Measurements from ENCODE around the gene ADORA2B. TPM values are rescaled to one million over a fixed set of nuclear protein-coding genes. Genes with fewer than 3 reads are reported as not detected.
"Not testable (repeated sequence)": the region's sequence is repeated elsewhere in the genome, so short reads cannot be mapped to it uniquely, and the experiment has no call there.

Gene ADORA2B
- total RNA-seq, 2 experiments from 2014 or later, result 1.9 to 2.2 TPM

DNA sequence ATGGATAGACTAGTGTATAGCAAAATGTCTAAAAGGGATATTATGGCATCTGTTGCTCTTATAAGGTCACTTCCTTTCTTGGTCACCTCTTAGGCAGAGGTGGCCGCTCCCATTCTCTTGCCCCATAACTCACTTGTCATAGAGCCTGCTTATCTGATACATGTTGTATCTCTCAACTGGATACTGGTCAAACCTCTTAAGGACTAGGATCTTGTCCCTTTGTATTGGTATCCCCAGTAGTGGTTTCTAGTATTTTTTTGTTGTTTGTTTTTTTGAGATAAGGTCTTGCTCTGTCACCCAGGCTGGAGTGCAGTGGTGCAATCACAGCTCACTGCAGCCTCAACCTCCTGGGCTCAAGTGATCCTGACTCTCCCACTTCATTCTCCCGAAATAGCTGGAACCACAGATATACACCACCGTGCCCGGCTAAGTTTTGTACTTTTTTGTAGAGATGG, 27.6 kb downstream of the ADORA2B start:
- Mint-ChIP-seq H3K4me3 (no peak overlapping the region), H3K27ac (no peak overlapping the region), H3K4me1 (no peaks in the 10 kb centered on the region), H3K36me3 (ENCODE audit: low read depth) (peaks cover 5% of the 10 kb centered on the region), H3K9me3 (ENCODE audit: low read depth) (no peaks in the 10 kb centered on the region), H3K27me3 (peaks cover 6% of the 10 kb centered on the region)
- ChIA-PET POLR2A (no interaction called here), CTCF (no interaction called here)
- ATAC-seq (no peak), DNase-seq (no peak)
- intact Hi-C loops (cut with DNase I, micrococcal nuclease), result no loop called here

DNA sequence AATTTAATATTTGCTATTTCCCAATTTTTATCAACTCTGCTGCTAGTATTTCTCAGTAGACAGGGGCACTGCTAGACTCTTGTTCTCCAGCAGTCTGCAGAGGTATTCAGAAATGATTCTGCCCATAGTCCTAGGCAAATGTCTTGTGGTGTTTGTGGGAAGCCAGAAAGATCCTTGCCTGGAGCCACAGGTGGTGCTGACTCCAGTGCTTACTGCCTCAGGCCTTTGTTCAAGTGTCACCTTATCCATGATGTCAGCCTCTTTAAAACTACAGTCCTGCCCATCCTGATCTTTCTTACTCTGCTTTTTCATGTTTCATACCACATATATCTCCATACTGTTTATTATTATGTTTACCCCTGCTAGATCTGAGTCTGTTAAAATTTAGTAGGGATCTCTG, 28.1 kb downstream of the ADORA2B start:
- ChIA-PET POLR2A (no interaction called here), CTCF (no interaction called here)
- peaks cover 4% of the 10 kb centered on the region for H3K27me3 Mint-ChIP-seq
- H3K4me3 Mint-ChIP-seq, result no peak overlapping the region
- ATAC-seq (no peak), DNase-seq (no peak)
- no peaks in the 10 kb centered on the region for H3K9me3 Mint-ChIP-seq (ENCODE audit: low read depth)
- H3K36me3 Mint-ChIP-seq (ENCODE audit: low read depth), result peaks cover 7% of the 10 kb centered on the region
- intact Hi-C loops (cut with DNase I, micrococcal nuclease), result no loop called here
- no peaks in the 10 kb centered on the region for H3K4me1 Mint-ChIP-seq
- H3K27ac Mint-ChIP-seq, result no peak overlapping the region

DNA sequence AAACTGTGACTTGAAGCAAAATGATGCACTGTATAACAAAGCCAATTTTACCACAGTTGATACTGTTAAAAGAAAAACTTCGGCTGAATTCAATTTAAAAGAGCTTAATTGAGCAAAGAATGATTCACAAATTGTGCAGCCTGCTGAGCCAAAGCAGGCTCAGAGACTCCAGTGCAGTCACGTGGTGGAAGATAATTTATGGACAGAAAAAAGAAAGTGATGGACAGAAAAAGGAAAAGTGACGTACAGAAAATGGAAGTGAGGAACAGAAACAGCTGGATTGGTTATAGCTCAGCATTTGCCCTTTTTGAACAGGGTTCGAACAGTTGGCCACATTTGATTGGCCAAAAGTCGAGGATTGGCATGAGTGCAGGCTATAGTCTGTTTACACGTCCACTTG, 28.9 kb downstream of the ADORA2B start:
- POLR2A ChIA-PET, result no interaction called here
- no peak overlapping the region for H3K4me3 Mint-ChIP-seq
- CTCF ChIA-PET, result interaction anchor here (0.7 kb wide), 1 partner anchor 96 kb away, joined by 3 read pairs; no protein-coding TSS in a partner anchor
- H3K27me3 Mint-ChIP-seq, result peaks cover 4% of the 10 kb centered on the region
- H3K4me1 Mint-ChIP-seq, result no peaks in the 10 kb centered on the region
- DNase-seq, result no peak
- no peak overlapping the region for H3K27ac Mint-ChIP-seq
- peaks cover 9% of the 10 kb centered on the region for H3K36me3 Mint-ChIP-seq (ENCODE audit: low read depth)
- no peak for ATAC-seq
- intact Hi-C loops (cut with DNase I, micrococcal nuclease), result no loop called here
- no peaks in the 10 kb centered on the region for H3K9me3 Mint-ChIP-seq (ENCODE audit: low read depth)

- Mint-ChIP-seq H3K4me1 (peaks cover 19% of the 10 kb centered on the region), H3K4me3 (no peak overlapping the region), H3K27ac (no peak overlapping the region), H3K27me3 (no peaks in the 10 kb centered on the region), H3K36me3 (ENCODE audit: low read depth) (peaks cover 28% of the 10 kb centered on the region), H3K9me3 (ENCODE audit: low read depth) (no peaks in the 10 kb centered on the region)
- CTCF ChIA-PET, result interaction anchor here (0.6 kb wide), 1 partner anchor 559 kb away, joined by 3 read pairs; no protein-coding TSS in a partner anchor
- intact Hi-C loops (cut with DNase I, micrococcal nuclease), result no loop called here
- POLR2A ChIA-PET, result no interaction called here
- DNase-seq (no peak), ATAC-seq (no peak)
Observed at GRCh38 chr17:15977894-15978293, 33.0 kb downstream of the ADORA2B start.

- Mint-ChIP-seq H3K9me3 (ENCODE audit: low read depth) (no peaks in the 10 kb centered on the region), H3K27me3 (no peaks in the 10 kb centered on the region), H3K36me3 (ENCODE audit: low read depth) (peaks cover 33% of the 10 kb centered on the region), H3K4me3 (no peak overlapping the region), H3K27ac (no peak overlapping the region), H3K4me1 (peaks cover 19% of the 10 kb centered on the region)
- CTCF ChIA-PET, result no interaction called here
- intact Hi-C loops (cut with DNase I, micrococcal nuclease), result no loop called here
- POLR2A ChIA-PET, result no interaction called here
- DNase-seq (no peak), ATAC-seq (no peak)
Observed at GRCh38 chr17:15978606-15979005, 33.7 kb downstream of the ADORA2B start.

GRCh38 chr17:15979013-15979412, 34.1 kb downstream of the ADORA2B start:
- DNase-seq; intact Hi-C loops (cut with DNase I, micrococcal nuclease); H3K9me3 Mint-ChIP-seq (ENCODE audit: low read depth); H3K27me3 Mint-ChIP-seq; H3K27ac Mint-ChIP-seq; POLR2A ChIA-PET; H3K4me3 Mint-ChIP-seq; ATAC-seq; CTCF ChIA-PET: not testable (repeated sequence)
- Mint-ChIP-seq H3K36me3 (ENCODE audit: low read depth) (peaks cover 37% of the 10 kb centered on the region), H3K4me1 (peaks cover 19% of the 10 kb centered on the region)

DNA sequence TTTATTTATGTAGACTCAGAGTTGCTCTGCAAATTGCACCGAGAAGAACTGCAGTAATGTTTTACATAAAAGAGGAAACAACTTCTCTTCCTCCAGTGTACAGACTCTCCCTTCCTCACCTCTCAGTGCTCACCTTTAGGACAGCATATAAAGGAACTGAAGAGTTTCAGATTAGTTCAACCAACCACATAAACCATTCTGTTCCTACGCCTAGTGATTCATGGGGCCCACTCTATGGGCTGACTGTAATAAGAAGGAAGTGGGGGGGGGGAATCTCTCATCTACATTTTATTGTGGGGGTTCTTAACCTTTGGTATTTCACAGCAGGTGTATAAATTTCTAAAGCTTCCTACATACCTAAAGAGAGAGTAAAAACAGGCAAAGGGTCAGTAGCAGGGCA, 36.3 kb downstream of the ADORA2B start:
- CTCF ChIA-PET, result interaction anchor here (0.7 kb wide), 1 partner anchor 15 kb away, joined by 5 read pairs; no protein-coding TSS in a partner anchor
- no peak overlapping the region for H3K27ac Mint-ChIP-seq
- H3K27me3 Mint-ChIP-seq, result no peaks in the 10 kb centered on the region
- no peak overlapping the region for H3K4me3 Mint-ChIP-seq
- ATAC-seq, result peak; percentile 100
- intact Hi-C loops (cut with DNase I, micrococcal nuclease), result loop anchor here (1.0 to 2.0 kb wide), 3 partner anchors 22 to 46 kb away; no protein-coding TSS in a partner anchor
- POLR2A ChIA-PET, result no interaction called here
- DNase-seq, result peak; percentile 58
- H3K9me3 Mint-ChIP-seq (ENCODE audit: low read depth), result no peaks in the 10 kb centered on the region
- peaks cover 37% of the 10 kb centered on the region for H3K36me3 Mint-ChIP-seq (ENCODE audit: low read depth)
- peaks cover 19% of the 10 kb centered on the region for H3K4me1 Mint-ChIP-seq

- peak; percentile 16 for ATAC-seq
- H3K27ac Mint-ChIP-seq, result peak overlapping the region; percentile 32
- intact Hi-C loops (cut with DNase I, micrococcal nuclease), result loop anchor here (1.0 to 2.0 kb wide), 3 partner anchors 23 to 45 kb away; no protein-coding TSS in a partner anchor
Observed at GRCh38 chr17:15981646-15982580, 37.0 kb downstream of the ADORA2B start.

GRCh38 chr17:15996322-15996721, 51.4 kb downstream of the ADORA2B start:
- Mint-ChIP-seq H3K27ac (no peak overlapping the region), H3K27me3 (no peaks in the 10 kb centered on the region), H3K36me3 (ENCODE audit: low read depth) (peaks cover 12% of the 10 kb centered on the region), H3K4me3 (no peak overlapping the region), H3K4me1 (peaks cover 9% of the 10 kb centered on the region), H3K9me3 (ENCODE audit: low read depth) (no peaks in the 10 kb centered on the region)
- no peak for ATAC-seq
- no peak for DNase-seq
- ChIA-PET CTCF (interaction anchor here (0.6 to 1.0 kb wide), 2 partner anchors 11 to 55 kb away, joined by 3 read pairs; no protein-coding TSS in a partner anchor), POLR2A (no interaction called here)
- intact Hi-C loops (cut with DNase I, micrococcal nuclease), result loop anchor here in 1 of 2 experiments (5.0 kb wide), 1 partner anchor 109 kb away; no protein-coding TSS in a partner anchor

More at GRCh38 chr17:15981646-15982580, 37.0 kb downstream of the ADORA2B start:
- peaks cover 38% of the 10 kb centered on the region for H3K36me3 Mint-ChIP-seq (ENCODE audit: low read depth)
- H3K9me3 Mint-ChIP-seq (ENCODE audit: low read depth), result no peaks in the 10 kb centered on the region
- no peaks in the 10 kb centered on the region for H3K27me3 Mint-ChIP-seq
- H3K4me3 Mint-ChIP-seq, result no peak overlapping the region
- POLR2A ChIA-PET, result interaction anchor here (0.8 kb wide), 1 partner anchor 34 kb away, joined by 5 read pairs; no protein-coding TSS in a partner anchor
- CTCF ChIA-PET, result interaction anchor here (0.6 to 0.7 kb wide), 3 partner anchors 10 to 24 kb away, joined by 3 to 5 read pairs (median 3); no protein-coding TSS in a partner anchor
- DNase-seq, result no peak
- peaks cover 19% of the 10 kb centered on the region for H3K4me1 Mint-ChIP-seq

- POLR2A ChIA-PET, result no interaction called here
- Mint-ChIP-seq H3K9me3 (ENCODE audit: low read depth) (peaks cover 3% of the 10 kb centered on the region), H3K4me3 (peak overlapping the region; percentile 90), H3K4me1 (peaks cover 22% of the 10 kb centered on the region), H3K27ac (no peak overlapping the region), H3K27me3 (no peaks in the 10 kb centered on the region), H3K36me3 (ENCODE audit: low read depth) (peaks cover 30% of the 10 kb centered on the region)
- no peak for ATAC-seq
- no peak for DNase-seq
- intact Hi-C loops (cut with DNase I, micrococcal nuclease), result loop anchor here (1.0 to 5.0 kb wide), 6 partner anchors 29 to 738 kb away; partner anchors contain the start of gene ADORA2B (in 1 of the 2)
- CTCF ChIA-PET, result interaction anchor here (0.9 to 2.2 kb wide), 6 partner anchors 48 to 495 kb away, joined by 3 to 12 read pairs (median 3); partner anchors contain the start of gene ADORA2B
Observed at GRCh38 chr17:15998031-15998562, 53.2 kb downstream of the ADORA2B start.

All from activated CD4-positive, alpha-beta T cell treated with anti-CD3 and anti-CD28 coated beads for 36 hours (primary cell).